K562 treated with DMSO at 1 percent for 48 hours (cell line): ENCODE results near the gene ZNF66. TPM values are rescaled to one million over a fixed set of nuclear protein-coding genes. Genes with fewer than 3 reads are reported as not detected.

Experiments
- total RNA-seq: library from RNA; unstranded; fragments of 300-600 nt; gene quantifications from 2 replicates; pipeline ENCODE4 v1.2.3, GENCODE V29; 2022; ENCODE audit warnings: low replicate concordance; ENCODE audit errors: extremely low read depth

Gene ZNF66
- not detected in 2 replicates for total RNA-seq

GRCh38 chr19:20776083-20777076, at the start of gene ZNF66:
Gene ZNF66, plus strand, starts transcription at chr19:20776304. Its CDS starts 144 bp downstream, at chr19:20776448.

Other genes starting within 250 kb of the ZNF66 start
- not detected in 2 replicates for gene ZNF737, start 210.5 kb upstream of the ZNF66 start, total RNA-seq
- gene ZNF626, start 114.7 kb upstream of the ZNF66 start, total RNA-seq, result not detected in 2 replicates
- not detected in 2 replicates for gene ZNF85, start 146.9 kb downstream of the ZNF66 start, total RNA-seq
- not detected in 2 replicates for gene ZNF430, start 244.4 kb downstream of the ZNF66 start, total RNA-seq